Trophoblast cell (in vitro differentiated cells and primary cell): Measurements from ENCODE around the gene NDUFA11.

Experiments used
- DNase-seq, 2 donors: peaks; one replicate each; pipeline ENCODE4 v3.0.0-alpha.2; 2016
- H2AFZ ChIP-seq: 2 replicates; pipeline ENCODE4 v1.6.1; 2013; ENCODE audit warnings: low read length, moderate library complexity, mild to moderate bottlenecking; ENCODE audit not compliant: insufficient read depth, poor library complexity
- H2AK5ac ChIP-seq: 2 replicates; pipeline ENCODE4 v1.6.1; 2013; ENCODE audit warnings: mild to moderate bottlenecking, low read length
- H2BK120ac ChIP-seq: 2 replicates; pipeline ENCODE4 v1.6.1; 2013; ENCODE audit warnings: low read length, mild to moderate bottlenecking, moderate library complexity; ENCODE audit not compliant: insufficient read depth, poor library complexity
- H2BK12ac ChIP-seq: 2 replicates; pipeline ENCODE4 v1.6.1; 2013; ENCODE audit warnings: mild to moderate bottlenecking, low read length, moderate library complexity
- H2BK5ac ChIP-seq: 2 replicates; pipeline ENCODE4 v1.6.1; 2013; ENCODE audit warnings: low read length, low read depth, moderate library complexity, mild to moderate bottlenecking; ENCODE audit not compliant: poor library complexity
- H3K14ac ChIP-seq: 2 replicates; pipeline ENCODE4 v1.6.1; 2013; ENCODE audit warnings: mild to moderate bottlenecking, low read length
- H3K18ac ChIP-seq: 2 replicates; pipeline ENCODE4 v1.6.1; 2013; ENCODE audit warnings: mild to moderate bottlenecking, low read length
- H3K23ac ChIP-seq: 2 replicates; pipeline ENCODE4 v1.6.1; 2013; ENCODE audit warnings: low read length
- H3K27ac ChIP-seq: 2 replicates; pipeline ENCODE4 v1.5.1; 2013; ENCODE audit warnings: low read depth, mild to moderate bottlenecking, inconsistent platforms, low read length, moderate library complexity
- H3K27me3 ChIP-seq: 2 replicates; pipeline ENCODE4 v1.6.1; 2013; ENCODE audit warnings: inconsistent platforms, mild to moderate bottlenecking, low read length, moderate library complexity; ENCODE audit not compliant: insufficient read depth
- H3K36me3 ChIP-seq, 2 experiments: 1 replicate in 1 of 2; 2 replicates in 1 of 2; pipeline ENCODE4 v1.6.1; 2013; ENCODE audit warnings: low read length in 2 of 2, mild to moderate bottlenecking in 2 of 2, moderate library complexity in 1 of 2; ENCODE audit not compliant: insufficient read depth in 2 of 2, control insufficient read depth in 1 of 2
- H3K4ac ChIP-seq: 2 replicates; pipeline ENCODE4 v1.6.1; 2013; ENCODE audit warnings: low read depth, mild to moderate bottlenecking, low read length, moderate library complexity
- H3K4me1 ChIP-seq, 2 experiments: 1 replicate in 1 of 2; 2 replicates in 1 of 2; pipeline ENCODE4 v1.6.1; 2013; ENCODE audit warnings: low read length in 2 of 2, mild to moderate bottlenecking in 2 of 2, moderate library complexity in 1 of 2; ENCODE audit not compliant: insufficient read depth in 2 of 2, control insufficient read depth in 1 of 2
- H3K4me2 ChIP-seq: 2 replicates; pipeline ENCODE4 v1.6.1; 2013; ENCODE audit warnings: inconsistent platforms, mild to moderate bottlenecking, low read length, moderate library complexity
- H3K4me3 ChIP-seq: 2 replicates; pipeline ENCODE4 v1.5.1; 2013; ENCODE audit warnings: mild to moderate bottlenecking, low read depth, low read length, inconsistent platforms
- H3K79me1 ChIP-seq: one replicate; pipeline ENCODE4 v1.6.1; 2013; ENCODE audit warnings: low read length
- H3K79me2 ChIP-seq: 2 replicates; pipeline ENCODE4 v1.6.1; 2013; ENCODE audit warnings: low read length, mild to moderate bottlenecking; ENCODE audit not compliant: control insufficient read depth, insufficient read depth, poor library complexity
- H3K9ac ChIP-seq: 2 replicates; pipeline ENCODE4 v1.6.1; 2013; ENCODE audit warnings: mild to moderate bottlenecking, low read length
- H3K9me3 ChIP-seq: 2 replicates; pipeline ENCODE4 v1.6.1; 2013; ENCODE audit warnings: low read depth, mild to moderate bottlenecking, control low read depth, inconsistent platforms, low read length; ENCODE audit not compliant: insufficient read depth
- H4K12ac ChIP-seq: 2 replicates; pipeline ENCODE4 v1.6.1; 2013; ENCODE audit warnings: low read depth, mild to moderate bottlenecking, low read length, moderate library complexity
- H4K8ac ChIP-seq: 2 replicates; pipeline ENCODE4 v1.6.1; 2013; ENCODE audit warnings: low read depth, mild to moderate bottlenecking, low read length, moderate library complexity
- H4K91ac ChIP-seq: one replicate; pipeline ENCODE4 v1.6.1; 2013; ENCODE audit warnings: low read depth, mild to moderate bottlenecking, low read length, moderate library complexity
- WGBS: extraction: QIAGEN DNeasy Blood & Tissue Kit; methylation state at CpG from one replicate; pipeline ENCODE4 v1.1.7; 2013; ENCODE audit warnings: missing lambda C conversion rate; ENCODE audit not compliant: insufficient read length, insufficient coverage; ENCODE audit errors: extremely low coverage; 5-methylcytosine and 5-hydroxymethylcytosine counted together

The NDUFA11 gene

DNA sequence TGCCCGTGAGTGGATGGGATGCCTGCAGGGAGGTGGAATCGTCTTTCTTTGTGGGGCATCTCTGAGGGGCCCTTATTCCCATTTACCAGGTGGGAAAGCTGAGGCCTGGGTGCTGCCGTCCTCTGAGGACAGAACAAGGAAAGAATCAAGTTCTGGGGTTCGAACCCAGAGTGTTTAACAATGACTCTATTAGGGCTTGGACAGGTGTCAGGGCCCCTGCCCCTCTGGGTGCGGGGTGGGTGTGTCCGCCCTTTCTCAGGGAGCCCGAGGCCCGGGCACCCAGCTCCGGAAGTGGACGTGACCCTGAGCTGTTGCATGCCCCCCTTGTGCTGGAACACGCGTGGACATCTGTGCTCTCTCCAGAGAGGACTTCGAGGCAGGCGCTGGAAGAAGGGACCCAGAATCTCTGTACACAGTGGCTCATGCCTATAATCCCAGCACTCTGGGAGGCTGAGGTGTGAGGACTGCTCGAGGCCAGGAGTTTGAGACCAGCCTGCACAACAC lies 10.8 kb downstream of the NDUFA11 start:
- no peak for DNase-seq
- H3K4ac ChIP-seq: no peak overlapping the region
- H3K18ac ChIP-seq: no peak overlapping the region
- H4K12ac ChIP-seq: no peak overlapping the region
- peaks cover 6% of the 10 kb centered on the region for H3K9me3 ChIP-seq
- H3K79me2 ChIP-seq: no peaks in the 10 kb centered on the region
- WGBS: no CpG with 5 or more reads among the region's 15 CpGs
- H3K36me3 ChIP-seq: peaks cover 32 to 33% of the 10 kb centered on the region in 2 experiments
- no peak overlapping the region for H2BK5ac ChIP-seq
- H2BK12ac ChIP-seq: no peak overlapping the region
- no peak overlapping the region for H4K91ac ChIP-seq
- H3K4me2 ChIP-seq: no peak overlapping the region
- no peak overlapping the region for H2AFZ ChIP-seq
- no peak overlapping the region for H2BK120ac ChIP-seq
- H2AK5ac ChIP-seq: no peak overlapping the region
- H3K79me1 ChIP-seq: no peaks in the 10 kb centered on the region
- no peak overlapping the region for H3K27ac ChIP-seq
- no peak overlapping the region for H3K9ac ChIP-seq
- no peak overlapping the region for H3K14ac ChIP-seq
- H3K23ac ChIP-seq: no peak overlapping the region
- no peak overlapping the region for H4K8ac ChIP-seq
- H3K4me3 ChIP-seq: no peak overlapping the region
- peaks cover 0 to 2% of the 10 kb centered on the region in 2 experiments for H3K4me1 ChIP-seq
- no peaks in the 10 kb centered on the region for H3K27me3 ChIP-seq

DNA sequence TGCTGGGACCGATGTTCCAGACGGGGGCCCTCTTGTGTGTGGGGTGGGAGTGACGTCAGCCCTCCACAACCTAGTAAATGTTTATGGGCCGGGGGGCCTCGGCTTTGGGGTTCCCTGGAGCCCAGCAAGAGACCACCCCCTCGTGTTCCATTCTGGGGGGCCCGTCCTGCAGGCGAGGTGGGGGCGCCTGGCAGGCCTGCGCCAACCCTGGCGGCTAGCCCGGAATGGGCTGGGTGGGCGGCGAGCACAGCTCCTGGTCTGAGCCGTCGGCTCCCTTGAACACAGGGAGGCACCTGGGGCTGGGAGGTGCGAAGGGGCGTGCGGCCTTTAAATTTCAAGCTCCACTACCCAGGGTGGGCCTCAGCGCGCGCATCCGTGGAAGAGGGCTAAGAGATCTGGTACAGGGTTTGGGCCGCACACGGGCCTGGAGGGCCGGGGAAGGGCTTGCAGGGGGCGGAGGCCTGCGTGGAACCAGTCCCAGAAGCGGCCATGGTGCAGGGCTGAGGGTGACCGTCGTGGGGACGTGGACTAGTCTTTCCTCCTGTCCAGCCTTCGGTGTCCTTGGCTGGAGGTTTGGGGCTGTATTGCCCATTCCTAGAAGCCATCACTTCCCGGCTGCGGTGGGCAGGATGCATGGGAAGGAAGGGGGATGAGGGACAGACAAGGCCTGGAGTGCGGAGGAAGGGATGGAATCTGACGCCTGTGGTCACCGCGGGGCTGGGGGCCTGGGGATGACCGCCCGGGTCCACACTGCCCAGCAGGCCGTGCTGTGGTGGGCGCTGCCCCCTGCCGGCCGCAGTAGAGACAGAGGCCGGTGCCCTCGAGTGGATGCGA lies 11.4 kb downstream of the NDUFA11 start:
- Histone ChIP-seq H3K79me1 (no peaks in the 10 kb centered on the region), H3K27me3 (no peaks in the 10 kb centered on the region), H3K36me3 (peaks cover 27 to 31% of the 10 kb centered on the region in 2 experiments), H2AK5ac (no peak overlapping the region), H2BK5ac (no peak overlapping the region), H2BK12ac (no peak overlapping the region), H4K8ac (no peak overlapping the region), H3K18ac (no peak overlapping the region), H3K4me1 (peaks cover 0 to 2% of the 10 kb centered on the region in 2 experiments), H3K9me3 (peaks cover 1% of the 10 kb centered on the region), H3K79me2 (no peaks in the 10 kb centered on the region), H3K14ac (no peak overlapping the region), H3K4ac (no peak overlapping the region), H4K91ac (no peak overlapping the region), H2BK120ac (no peak overlapping the region), H3K9ac (no peak overlapping the region), H3K23ac (no peak overlapping the region), H2AFZ (no peak overlapping the region), H3K27ac (no peak overlapping the region), H3K4me2 (no peak overlapping the region), H3K4me3 (no peak overlapping the region), H4K12ac (no peak overlapping the region)
- WGBS: no CpG with 5 or more reads among the region's 48 CpGs
- DNase-seq: peak; percentile 35 to 67

DNA sequence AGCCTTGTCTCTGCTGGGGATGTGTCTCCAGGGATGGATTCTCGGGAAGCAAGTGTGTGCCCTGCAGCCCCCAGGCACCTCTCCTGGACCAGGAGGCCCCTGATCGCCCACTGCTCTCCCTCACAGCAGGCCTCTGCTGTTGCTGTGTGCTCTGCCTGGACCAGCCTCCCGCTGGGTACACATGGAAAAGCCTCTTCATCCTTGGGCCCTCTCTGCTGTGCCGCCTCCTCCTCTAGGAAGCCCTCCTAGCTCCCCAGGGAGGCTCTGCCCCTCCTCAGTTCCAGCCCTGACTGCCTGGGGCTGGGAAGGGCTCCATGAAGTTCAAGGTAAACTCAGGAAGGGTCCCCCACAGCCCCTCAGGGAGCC lies 12.0 kb downstream of the NDUFA11 start:
- H2AK5ac ChIP-seq: no peak overlapping the region
- no peaks in the 10 kb centered on the region for H3K27me3 ChIP-seq
- H3K18ac ChIP-seq: no peak overlapping the region
- no peak for DNase-seq
- no peak overlapping the region for H3K14ac ChIP-seq
- H2BK5ac ChIP-seq: no peak overlapping the region
- H3K79me2 ChIP-seq: no peaks in the 10 kb centered on the region
- peaks cover 22 to 25% of the 10 kb centered on the region in 2 experiments for H3K36me3 ChIP-seq
- no peak overlapping the region for H3K27ac ChIP-seq
- no peak overlapping the region for H3K9ac ChIP-seq
- H3K4me2 ChIP-seq: no peak overlapping the region
- H2BK12ac ChIP-seq: no peak overlapping the region
- no peak overlapping the region for H4K91ac ChIP-seq
- H3K4me1 ChIP-seq: peaks cover 0 to 2% of the 10 kb centered on the region in 2 experiments
- H3K79me1 ChIP-seq: no peaks in the 10 kb centered on the region
- H2BK120ac ChIP-seq: no peak overlapping the region
- no CpG with 5 or more reads among the region's 4 CpGs for WGBS
- H3K23ac ChIP-seq: no peak overlapping the region
- H3K4me3 ChIP-seq: no peak overlapping the region
- peaks cover 1% of the 10 kb centered on the region for H3K9me3 ChIP-seq
- H4K12ac ChIP-seq: no peak overlapping the region
- H3K4ac ChIP-seq: no peak overlapping the region
- no peak overlapping the region for H4K8ac ChIP-seq
- no peak overlapping the region for H2AFZ ChIP-seq

DNA sequence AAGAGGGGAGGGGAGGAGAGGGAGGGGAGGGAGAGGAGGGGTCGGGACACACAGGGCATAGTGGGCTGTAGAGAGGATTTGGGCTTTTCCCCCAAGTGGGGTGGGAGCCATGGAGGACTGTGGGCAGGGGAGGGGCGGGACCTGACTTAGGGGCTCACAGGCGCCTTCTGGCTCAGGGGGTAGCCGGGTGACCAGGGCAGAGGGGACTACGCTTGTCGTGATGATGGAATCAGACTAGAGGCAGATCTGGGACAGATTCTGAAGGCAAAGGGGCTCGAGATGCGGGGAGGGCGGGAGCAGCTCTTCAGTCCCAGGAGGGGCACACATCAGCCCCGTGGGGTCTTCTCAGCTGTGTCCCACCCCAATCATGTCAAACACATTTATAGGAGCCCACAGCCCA lies 13.5 kb downstream of the NDUFA11 start:
- Histone ChIP-seq H3K9me3 (no peaks in the 10 kb centered on the region), H4K12ac (no peak overlapping the region), H3K18ac (no peak overlapping the region), H3K4me3 (no peak overlapping the region), H3K4ac (no peak overlapping the region), H3K27ac (no peak overlapping the region), H3K9ac (no peak overlapping the region), H3K23ac (no peak overlapping the region), H2AK5ac (no peak overlapping the region), H4K8ac (no peak overlapping the region), H2BK120ac (no peak overlapping the region), H3K27me3 (no peaks in the 10 kb centered on the region), H2BK5ac (no peak overlapping the region), H3K14ac (no peak overlapping the region), H2BK12ac (no peak overlapping the region), H3K79me1 (no peaks in the 10 kb centered on the region), H3K79me2 (no peaks in the 10 kb centered on the region), H3K4me1 (peaks cover 0 to 2% of the 10 kb centered on the region in 2 experiments), H4K91ac (no peak overlapping the region), H2AFZ (no peak overlapping the region), H3K36me3 (peaks cover 8 to 11% of the 10 kb centered on the region in 2 experiments), H3K4me2 (no peak overlapping the region)
- DNase-seq: no peak
- WGBS: no CpG with 5 or more reads among the region's 10 CpGs
